GM21360 (cell line): Measurements from ENCODE around the gene TMEM198.
A peak's percentile ranks its signal among the peaks of the same experiment; 100 is the strongest.

Source experiments
- ATAC-seq: cut with Tn5 transposase; IDR thresholded peaks from one replicate; pipeline ENCODE4 v1.9.1; 2021; ENCODE audit warnings: mild to moderate bottlenecking, moderate library complexity; ENCODE audit not compliant: unreplicated experiment

TMEM198 gene

DNA sequence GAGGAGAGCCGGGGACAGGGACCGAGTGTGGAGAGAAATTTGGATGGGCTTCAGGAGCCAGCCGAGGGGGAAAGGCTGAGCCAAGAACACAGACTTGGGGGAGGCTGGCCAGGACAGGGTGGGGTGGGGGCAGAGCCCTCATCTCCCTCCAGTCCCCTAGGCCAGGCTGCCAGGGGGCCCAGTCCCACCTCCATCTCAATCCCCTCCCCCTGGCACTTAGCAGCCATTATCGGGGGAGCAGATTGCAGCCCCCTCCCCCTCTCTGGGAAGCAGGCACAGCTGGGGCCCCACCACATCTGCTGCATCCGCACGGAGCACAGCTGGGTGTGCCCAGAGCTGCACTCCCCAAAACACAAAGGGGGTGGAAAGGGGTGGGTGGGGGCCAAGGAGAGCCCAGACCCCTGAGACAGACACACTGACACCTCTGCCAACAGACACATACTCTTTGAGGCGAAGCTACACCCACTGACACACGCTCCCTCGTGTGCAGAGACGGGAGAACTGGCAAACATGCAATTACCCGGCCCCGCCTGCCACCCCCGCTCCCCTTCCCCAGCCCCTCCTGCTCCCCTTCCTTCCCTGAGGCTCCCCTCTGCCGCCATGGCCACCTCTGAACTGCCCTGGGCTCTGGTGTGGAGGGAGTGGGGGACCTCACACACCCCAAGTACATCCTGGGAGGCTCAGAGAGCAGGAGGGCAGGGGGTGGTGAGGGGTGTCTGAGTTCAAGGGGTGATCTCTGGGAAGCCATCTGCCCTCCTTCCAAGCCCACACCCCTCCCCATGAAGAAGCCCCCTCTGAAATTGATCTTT, 34.7 kb upstream of the TMEM198 start:
- peak; percentile 8 for ATAC-seq

DNA sequence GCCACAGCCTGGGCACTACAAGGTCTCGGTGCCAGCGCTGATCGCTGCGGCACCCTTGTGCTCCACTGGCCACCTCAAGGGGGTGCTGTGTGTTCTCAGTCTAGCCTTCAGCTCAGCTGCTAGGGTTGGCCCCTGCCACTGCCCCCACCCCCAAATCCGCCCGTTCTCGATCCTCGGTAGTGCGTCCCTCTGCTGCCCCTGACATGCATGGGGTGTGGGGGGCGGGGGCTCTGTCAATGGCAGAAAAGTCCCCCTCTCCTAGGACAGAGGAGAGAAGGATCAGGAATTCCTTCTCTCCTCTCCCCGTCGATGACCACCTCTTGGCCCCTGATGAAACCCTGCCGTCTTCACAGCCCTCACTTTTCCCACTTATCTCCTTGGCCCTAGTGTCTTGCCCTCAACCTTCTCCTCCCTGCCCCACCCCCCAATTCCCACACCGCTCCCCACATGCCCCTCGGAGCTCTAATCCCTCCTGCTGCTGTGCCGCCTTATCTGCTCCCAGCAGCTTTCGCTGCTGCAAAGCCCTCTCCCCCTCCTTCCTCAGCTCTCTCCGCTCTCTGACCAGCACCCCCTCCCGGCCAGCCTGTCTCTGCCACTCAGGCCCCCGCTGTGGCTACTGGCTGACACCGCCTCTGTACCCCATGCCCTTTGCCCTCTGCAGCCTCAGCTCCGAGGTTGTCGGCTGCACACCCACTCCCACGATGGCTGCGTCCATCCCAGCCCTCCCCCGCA, 33.9 kb upstream of the TMEM198 start:
- peak; percentile 66 for ATAC-seq

DNA sequence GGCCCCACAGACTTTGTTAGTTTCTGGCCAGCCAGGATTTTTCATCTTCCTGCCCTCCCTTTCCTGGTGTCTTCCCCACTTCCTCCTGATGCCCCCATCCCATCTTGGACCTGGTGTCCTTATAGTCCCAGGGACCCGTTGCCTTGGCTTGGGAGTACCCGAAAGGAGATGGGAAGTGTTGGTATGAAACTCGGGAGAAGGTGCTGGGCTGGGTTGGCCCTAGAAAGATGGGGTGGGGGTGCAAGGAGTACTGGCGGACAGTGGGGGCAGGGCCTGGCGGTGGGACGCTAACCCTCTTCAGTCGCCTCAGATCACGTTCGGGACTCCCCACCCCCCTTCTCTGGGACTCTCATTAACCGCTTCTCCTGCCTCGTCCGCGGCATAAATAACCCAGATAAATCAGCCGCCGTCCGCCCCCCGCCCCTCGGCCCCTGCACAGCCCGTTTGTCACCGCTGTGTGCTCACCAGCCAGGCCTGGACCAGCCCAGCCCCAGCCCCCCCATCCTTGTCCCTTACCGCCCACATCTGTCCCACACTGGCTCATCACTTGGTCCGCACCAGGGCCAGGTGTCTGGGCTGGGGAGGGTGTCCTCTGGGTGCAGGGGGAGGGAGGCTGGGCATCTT, 33.2 kb upstream of the TMEM198 start:
- no peak for ATAC-seq

DNA sequence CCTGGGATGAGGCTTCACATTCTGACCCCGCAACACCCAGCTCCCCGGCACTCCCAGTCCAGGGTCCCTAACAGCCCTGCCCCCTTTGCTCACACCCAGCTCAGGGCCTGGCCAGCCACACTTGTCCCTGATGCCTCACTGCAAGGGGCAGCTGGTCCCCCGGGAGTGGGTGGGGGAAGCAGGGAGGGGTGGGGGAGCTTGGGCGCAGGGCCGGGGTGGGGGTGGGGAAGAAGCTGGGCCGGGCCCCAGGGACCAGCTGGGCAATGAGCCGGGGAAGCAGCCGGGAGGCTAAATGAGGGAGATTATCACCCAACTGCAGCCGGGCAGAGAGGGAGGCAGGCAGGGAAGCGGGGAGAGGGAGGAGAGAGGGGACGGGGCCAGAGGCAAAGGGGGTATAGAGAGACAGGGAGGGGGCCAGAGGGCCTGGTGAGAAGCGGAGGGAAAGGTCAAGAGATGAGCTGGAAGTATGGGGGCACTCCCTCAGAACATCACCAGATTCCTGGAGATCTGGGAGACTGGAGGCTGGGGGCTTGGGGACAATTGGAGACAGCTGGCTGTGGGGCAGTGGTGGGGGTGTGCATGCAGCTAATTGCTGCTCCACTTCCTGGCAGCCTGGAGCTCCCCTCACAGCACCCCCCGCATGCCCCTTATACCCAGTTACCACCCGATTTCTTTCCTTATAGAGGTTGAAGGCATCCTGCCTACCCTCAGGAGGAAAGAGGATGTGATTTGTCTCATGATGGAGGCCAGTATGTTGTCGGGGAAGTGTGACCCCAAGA, 32.1 kb upstream of the TMEM198 start:
- ATAC-seq, result no peak

DNA sequence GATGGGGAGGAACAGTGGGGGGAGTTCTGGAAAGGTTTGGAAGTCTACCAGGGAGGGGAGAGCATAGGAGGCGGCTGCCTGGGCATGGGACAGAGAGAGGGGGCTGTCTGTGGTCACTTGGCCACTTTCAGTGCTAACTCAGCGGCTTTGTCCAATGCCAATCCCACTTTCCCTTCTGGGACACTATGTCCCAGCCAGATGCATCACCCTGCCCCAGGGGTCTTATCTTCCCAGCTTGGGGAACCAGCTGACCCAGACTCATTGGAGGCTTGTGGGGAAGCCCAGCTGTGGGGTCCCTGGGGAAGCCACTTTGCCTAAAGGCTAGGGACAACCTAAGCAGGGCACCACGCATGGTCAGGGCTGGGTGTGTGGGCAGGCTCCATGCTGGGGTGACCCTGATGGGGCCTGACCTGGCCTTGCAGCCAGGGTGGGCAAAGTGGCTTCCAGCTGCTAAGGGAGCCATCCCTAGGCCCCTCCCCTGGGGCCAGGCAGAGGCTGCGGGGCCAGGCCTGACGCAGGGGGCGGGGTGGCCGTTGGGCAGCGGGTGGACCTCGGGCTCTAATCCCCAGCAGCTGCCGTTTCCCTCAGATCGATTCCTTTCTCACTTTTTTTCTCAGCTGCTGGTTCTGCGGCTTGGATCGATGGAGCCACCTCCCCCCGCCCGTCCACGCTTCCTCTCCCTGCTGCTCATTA, 31.2 kb upstream of the TMEM198 start:
- no peak for ATAC-seq

DNA sequence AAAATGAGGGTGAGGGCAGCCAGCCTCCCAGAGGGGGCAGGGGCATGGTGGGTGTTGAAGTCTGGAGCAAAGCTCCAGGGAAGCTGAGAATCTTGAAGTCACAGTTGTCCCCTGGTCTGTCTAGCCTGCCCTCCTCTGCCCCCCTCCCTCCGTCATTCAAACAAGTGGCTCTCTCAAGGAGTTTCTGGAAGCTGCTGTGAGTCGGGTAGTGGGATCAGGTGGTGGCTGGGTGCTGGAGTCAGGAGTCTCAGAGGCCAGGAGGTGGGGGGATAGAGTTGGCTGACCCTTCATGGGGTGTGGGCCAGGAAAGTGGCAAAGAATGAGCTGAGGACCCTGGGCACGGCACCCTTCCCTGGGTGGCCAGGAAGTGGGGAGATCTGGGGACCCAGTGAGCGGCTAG, 30.0 kb upstream of the TMEM198 start:
- ATAC-seq, result no peak

DNA sequence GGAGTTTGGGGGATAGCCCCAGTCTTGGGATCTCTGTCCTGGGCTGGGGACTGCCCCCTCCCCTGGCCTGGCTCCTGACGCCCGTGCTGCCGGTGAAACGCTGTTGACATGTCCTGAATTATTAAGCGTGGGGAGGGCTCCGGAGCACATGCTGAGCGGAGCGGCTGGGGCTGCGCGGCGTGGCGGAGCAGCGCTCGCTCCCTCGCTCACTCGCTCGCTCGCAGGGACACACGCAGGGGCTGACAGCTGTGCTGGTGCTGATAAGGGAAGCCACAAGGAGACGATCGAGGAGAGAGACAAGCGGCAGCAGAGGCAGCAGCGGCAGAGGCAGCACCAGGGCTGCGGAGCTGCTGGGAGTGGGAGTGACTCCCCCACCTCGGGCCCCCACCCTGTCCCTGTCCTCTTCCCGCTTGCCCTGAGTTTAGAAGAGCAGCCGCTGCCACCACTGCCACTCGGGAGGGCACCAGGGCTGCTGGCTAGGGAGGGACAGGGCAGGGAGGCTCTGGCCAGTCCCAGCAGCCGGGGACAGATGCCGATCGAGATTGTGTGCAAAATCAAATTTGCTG, 29.5 kb upstream of the TMEM198 start, which contains the start of gene ASIC4:
Gene ASIC4 (plus strand): TSS at position 287 of the 566 bp plus-strand sequence. CDS start 243 bp downstream, at position 530.
- ATAC-seq, result no peak

DNA sequence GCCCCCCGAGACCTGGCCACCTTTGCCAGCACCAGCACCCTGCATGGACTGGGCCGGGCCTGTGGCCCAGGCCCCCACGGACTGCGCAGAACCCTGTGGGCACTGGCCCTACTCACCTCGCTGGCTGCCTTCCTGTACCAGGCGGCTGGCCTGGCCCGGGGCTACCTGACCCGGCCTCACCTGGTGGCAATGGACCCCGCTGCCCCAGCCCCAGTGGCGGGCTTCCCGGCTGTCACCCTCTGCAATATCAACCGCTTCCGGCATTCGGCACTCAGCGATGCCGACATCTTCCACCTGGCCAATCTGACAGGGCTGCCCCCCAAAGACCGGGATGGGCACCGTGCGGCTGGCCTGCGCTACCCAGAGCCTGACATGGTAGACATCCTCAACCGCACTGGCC, 29.0 kb upstream of the TMEM198 start:
- no peak for ATAC-seq

DNA sequence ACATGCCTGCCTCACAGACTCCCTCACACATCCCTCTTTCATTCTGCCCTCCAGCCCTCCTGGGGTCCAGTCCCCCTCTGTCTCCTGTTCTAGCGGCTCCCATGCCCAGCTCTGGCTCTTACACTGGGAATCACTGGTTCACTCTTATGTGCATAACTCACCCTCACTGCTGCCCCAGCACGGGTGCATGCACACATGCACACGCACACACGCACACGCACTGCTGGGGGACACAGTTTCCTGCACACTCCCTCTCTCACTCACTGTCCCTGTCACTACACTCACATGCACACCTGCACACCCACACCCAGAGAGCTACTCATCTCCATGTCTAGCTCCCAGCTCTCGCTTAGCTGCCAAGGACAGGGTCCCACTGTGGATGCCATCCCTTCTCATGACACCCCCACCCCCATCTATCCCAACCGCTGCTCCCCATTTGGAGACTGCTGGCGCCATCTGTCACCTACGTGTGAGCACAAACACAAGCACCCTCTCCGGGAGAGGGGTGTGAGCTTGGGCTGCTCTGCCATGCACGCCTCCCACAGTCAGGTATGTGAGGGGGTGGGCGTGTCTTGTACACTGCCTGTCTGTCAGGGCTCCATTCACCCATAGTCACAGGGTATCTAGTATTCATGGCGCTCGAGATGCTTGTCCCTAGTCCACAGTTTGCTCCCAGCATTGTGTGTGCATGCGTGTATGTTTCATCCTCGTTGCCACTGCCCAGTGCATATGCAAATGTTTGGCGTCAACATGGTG, 27.8 kb upstream of the TMEM198 start:
- ATAC-seq, result no peak

DNA sequence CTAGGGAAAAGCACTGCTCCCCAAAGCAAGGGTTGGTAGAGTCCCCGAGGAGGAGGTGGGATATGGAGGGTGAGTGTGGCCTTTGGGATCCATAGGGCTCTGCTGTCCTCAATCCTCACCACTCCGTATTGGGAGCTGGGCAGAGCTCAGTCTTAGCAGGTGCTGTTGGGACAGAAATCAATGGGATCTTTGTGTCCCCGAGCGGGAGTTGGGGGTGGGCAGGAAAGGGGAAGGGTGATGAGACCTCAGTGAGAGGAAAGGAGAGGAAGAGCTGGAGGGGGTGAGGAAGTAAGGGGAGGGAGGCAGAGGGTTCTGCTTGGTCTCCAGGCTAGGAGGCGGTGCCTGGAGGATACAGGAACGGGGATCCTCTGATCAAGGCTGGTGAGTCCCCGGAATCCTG, 26.9 kb upstream of the TMEM198 start:
- ATAC-seq, result no peak

DNA sequence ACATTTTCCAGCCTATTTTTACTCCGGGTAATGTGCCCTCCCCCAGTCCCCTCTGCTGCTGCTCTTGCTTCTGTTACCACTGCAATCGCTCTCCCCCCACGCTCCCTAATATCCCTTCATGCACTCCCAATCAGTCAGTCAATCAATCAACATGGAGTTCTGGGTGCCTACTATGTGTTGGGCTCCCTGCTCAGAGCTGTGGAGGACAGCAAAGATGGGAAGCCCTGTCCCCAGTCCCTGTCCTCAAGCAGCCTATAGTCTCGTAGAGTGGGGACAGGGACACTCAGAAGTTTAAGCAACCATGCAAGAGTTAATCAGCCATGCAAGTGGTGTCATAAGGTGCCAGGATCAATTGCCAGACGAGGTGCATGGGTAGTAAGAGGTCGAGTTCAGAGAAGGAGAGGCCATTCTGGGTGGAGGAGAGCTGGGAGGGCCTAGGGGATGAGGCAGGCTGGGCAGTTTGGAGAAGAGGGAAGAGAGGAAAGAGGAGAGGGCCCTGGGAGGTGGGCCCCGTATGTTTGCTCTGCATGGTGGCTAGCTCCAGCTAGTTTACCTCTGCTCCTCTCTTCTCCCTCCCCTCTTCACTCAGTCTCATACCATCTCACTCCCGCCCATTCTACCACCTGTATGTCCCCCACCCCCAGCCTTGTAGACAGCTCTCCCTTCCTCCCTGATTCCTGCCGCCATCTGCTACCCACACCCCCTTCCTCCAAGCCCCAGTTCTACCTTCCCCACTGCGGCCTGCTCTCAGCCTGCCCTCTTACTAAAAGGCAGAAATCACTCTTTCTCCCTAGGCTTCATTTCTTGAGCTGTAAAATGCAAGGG, 25.7 kb upstream of the TMEM198 start:
- no peak for ATAC-seq

DNA sequence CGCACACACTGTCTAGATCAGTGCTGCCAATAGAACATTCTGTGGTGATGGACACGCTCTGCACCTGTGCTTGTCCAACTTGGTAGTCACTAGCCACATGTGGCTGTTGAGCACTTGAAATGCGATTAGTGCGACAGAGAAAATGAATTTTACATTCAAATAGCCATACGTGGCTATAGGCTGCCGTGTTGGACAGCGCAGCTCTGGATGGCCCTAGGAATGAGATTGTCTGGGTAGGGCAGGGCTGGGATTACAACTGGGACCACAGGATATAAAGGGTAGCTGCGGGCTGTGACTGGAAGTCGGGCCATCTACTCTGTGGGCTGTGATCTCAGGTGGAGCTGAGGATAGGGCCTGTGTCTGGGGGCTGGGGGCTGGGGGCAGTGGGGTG, 24.3 kb upstream of the TMEM198 start:
- no peak for ATAC-seq

DNA sequence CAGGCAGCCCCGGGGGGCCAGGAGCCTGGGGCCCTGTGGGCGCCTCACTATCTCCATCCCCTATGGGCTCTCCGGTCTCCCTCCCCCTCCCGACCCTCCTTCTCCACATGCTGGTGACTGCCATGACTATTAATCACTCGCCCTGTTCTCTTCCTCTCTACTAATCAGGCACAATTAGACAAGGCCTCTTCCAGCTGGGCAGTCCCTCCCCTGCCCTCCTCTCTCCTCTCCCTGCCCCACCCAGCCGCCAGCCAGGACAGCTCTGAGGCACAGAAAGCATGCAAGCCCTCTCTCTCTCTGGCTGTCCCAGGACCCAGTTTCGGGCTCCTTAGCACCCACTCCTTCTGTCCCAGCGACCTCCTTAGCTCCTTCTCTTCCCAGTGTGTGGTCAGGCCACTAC, 23.7 kb upstream of the TMEM198 start:
- ATAC-seq, result no peak

DNA sequence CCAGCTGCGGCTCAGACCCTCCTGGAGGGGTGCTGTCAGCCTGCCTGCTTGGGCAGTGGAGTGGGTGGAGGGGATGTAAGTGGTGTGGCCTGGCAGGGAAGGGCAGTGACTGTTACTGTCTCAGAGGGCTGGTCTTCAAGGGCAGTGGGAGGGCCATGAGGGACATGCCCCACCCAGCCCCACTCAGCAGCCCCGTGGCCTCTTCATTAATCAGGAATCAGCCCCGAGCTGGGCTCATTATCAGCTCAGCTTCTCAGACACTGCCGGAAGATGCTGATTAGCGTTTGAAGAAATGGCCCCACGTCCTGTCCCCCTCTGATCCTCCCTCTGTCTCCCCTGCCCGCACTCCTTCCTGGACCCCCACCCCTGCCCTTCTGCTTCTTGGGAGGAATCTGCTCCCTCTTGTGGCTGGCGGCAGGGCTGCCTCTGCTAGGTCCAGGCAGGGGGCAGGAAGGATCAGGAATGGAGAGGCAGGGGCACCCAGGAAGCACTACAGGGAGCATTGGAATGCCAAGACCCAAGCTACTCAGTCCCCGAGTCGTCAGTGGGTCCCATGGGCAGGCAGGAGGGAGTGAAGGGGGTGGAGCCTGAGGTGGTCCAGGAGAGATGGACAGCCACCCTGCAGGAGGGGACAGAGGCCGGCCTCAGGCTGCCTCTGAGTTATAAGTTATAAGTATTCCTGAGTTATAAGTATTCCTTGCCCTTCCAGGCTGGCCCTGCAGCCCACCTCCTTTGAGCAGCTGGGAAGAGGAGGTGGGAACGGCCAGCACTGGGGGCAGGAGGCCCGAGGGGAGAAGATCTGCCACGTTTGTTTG, 22.6 kb upstream of the TMEM198 start:
- ATAC-seq, result no peak

DNA sequence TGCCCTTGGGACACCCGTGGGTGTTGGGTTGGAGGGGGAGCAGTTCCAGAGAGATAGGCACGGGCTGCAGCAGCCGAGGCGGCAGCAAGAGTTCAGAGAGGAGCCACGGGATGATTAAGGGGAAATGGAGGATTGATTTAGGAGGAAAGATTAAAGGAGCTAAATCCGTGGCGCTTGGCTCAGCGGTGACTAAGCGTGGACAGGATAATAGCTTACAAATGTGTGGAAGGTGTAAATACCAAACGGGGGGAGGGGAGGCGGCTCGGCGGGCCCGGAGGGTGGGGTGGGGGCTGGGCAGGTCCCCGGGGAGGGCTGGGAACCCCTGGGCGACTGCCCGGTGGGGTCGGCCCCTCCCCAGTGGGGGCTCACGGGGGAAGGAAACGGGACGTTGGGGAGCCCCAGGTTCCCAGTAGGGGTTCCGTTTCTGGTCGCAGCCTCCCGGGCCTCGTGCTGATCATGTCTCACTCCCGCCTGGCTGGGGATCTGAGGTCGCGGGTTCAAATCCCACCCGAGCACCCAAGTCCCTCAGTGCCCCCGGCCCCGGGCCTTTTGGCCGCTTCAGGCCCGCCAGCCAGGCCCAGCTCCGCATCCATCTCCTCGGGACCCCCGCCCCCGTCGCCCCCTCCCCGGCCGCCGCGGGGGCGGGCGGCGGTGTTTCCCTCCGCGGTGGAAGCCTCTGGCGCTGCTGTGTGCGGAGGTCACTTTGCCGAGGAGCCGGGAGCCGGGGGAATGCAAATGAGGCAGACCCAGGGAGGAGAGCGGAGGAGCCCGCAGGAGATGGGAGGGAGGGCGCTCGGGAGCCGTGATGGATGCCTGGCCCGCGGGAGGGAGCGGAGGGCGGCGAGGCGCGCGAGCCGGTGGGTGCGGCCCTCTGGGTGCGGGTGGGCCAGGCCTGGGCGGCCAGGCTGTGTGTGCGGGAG, 21.5 kb upstream of the TMEM198 start:
- ATAC-seq, result no peak

DNA sequence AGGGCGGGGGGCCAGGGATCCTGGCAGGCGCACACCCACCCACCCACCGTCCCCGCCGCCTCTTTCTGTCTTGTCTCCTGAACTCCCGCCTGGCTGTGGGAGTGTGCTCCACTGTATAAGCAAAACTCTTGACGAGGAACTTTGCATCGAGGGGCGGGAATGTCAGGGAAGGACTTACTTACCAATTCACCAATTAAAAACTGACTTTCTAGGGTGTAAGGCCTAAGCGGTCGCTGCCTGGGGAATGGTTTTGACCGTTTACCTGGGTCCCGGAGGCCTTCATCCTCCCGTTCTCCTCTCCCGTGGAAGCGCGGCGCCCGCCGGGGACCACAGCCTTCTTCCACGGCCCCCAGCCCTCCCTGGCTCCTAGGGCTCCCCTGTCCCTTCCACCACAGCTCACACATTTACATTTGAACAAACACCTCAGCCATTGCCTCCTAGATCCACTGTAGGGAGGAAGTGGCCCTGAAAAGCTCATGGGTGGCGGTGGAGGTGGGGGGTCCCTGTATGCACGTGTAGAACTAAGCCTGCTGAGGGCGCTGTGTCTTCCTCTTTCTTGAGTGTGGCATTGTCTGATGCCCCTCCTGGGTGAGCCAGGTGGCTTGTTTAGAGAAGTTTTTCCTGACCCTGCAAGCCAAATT, 20.7 kb upstream of the TMEM198 start:
- ATAC-seq, result no peak
